Calu3 (cell line): ENCODE data around the gene SLC39A11. TPM values are rescaled to one million over a fixed set of nuclear protein-coding genes. Genes with fewer than 3 reads are reported as not detected.

ENCODE experiments used
- BruUV-seq: library from RNA; stranded (reverse); fragments of 400-500 nt; replicated peaks from 2 replicates; lab custom pipeline; 2021; lab: Mats Ljungman, UMichigan
- CTCF ChIA-PET: fragments of 300-600 bp; sonication (Branson Sonifier 250); formaldehyde crosslinking; loops from one replicate; lab custom pipeline; 2022; ENCODE audit warnings: antibody characterized with exemption; lab: Charles Lee
- DNase-seq: peaks from one replicate; pipeline ENCODE4 v3.0.0; 2022
- H3K27ac Mint-ChIP-seq: one replicate; pipeline ENCODE4 v1.8.0; 2022; ENCODE audit warnings: mixed read lengths; ENCODE audit not compliant: unreplicated experiment
- H3K27me3 Mint-ChIP-seq: one replicate; pipeline ENCODE4 v1.8.0; 2022; ENCODE audit warnings: mixed read lengths; ENCODE audit not compliant: unreplicated experiment
- H3K36me3 Mint-ChIP-seq: one replicate; pipeline ENCODE4 v1.8.0; 2022; ENCODE audit warnings: mild to moderate bottlenecking, moderate library complexity, mixed read lengths; ENCODE audit not compliant: insufficient read depth, unreplicated experiment
- H3K4me1 Mint-ChIP-seq: one replicate; pipeline ENCODE4 v1.8.0; 2022; ENCODE audit warnings: mild to moderate bottlenecking, low read depth, mixed read lengths; ENCODE audit not compliant: unreplicated experiment
- H3K4me3 Mint-ChIP-seq: one replicate; pipeline ENCODE4 v1.8.0; 2022; ENCODE audit warnings: mild to moderate bottlenecking, low read depth, moderate library complexity, mixed read lengths; ENCODE audit not compliant: unreplicated experiment
- H3K9me3 Mint-ChIP-seq: one replicate; pipeline ENCODE4 v1.8.0; 2022; ENCODE audit warnings: low read depth, mixed read lengths; ENCODE audit not compliant: unreplicated experiment
- intact Hi-C: fragments of 100-400 bp; cut with micrococcal nuclease; formaldehyde crosslinking; loops from one replicate; pipeline ENCODE4 v1.10.0; 2022; ENCODE audit not compliant: unreplicated experiment
- total RNA-seq: library from RNA; stranded (reverse); gene quantifications from 2 replicates; pipeline ENCODE4 v1.2.3, GENCODE V29; 2022
- TF ChIP-seq, protein P1 (sequence below): fragments of 200-600 bp; IDR thresholded peaks from one replicate; pipeline ENCODE4 v1.8.0; 2022; ENCODE audit warnings: antibody characterized with exemption; ENCODE audit not compliant: unreplicated experiment

The SLC39A11 gene
- total RNA-seq, 1 experiment from 2014 or later, result 60.3 TPM

DNA sequence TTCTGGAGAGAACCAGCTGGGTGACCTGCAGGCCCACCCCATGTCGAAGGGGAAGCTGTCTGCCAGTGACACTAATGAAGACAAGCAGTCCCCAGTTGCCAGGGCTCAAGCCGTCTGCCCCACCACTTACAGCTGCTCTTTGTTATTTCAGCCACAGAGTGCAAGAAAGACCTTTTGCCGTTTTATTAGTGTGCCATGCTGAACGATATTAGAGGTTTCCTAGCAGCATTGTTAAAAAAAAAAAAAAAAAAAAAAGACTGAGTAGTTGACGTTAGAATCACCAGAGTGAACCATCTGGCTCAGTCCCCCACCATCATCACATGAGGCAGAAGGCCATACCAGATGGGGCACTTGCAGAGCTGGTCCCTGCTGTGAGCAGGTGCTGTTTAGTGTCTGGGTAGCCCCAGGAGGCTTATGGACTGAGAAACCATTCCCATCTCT is 26.5 kb upstream of the SLC39A11 start:
- no peak for DNase-seq
- no peaks in the 10 kb centered on the region for H3K36me3 Mint-ChIP-seq
- no peak overlapping the region for H3K4me3 Mint-ChIP-seq
- no peaks in the 10 kb centered on the region for H3K4me1 Mint-ChIP-seq
- intact Hi-C loops, result no loop called here
- no peak overlapping the region for H3K27ac Mint-ChIP-seq
- TF ChIP-seq, protein P1, sequence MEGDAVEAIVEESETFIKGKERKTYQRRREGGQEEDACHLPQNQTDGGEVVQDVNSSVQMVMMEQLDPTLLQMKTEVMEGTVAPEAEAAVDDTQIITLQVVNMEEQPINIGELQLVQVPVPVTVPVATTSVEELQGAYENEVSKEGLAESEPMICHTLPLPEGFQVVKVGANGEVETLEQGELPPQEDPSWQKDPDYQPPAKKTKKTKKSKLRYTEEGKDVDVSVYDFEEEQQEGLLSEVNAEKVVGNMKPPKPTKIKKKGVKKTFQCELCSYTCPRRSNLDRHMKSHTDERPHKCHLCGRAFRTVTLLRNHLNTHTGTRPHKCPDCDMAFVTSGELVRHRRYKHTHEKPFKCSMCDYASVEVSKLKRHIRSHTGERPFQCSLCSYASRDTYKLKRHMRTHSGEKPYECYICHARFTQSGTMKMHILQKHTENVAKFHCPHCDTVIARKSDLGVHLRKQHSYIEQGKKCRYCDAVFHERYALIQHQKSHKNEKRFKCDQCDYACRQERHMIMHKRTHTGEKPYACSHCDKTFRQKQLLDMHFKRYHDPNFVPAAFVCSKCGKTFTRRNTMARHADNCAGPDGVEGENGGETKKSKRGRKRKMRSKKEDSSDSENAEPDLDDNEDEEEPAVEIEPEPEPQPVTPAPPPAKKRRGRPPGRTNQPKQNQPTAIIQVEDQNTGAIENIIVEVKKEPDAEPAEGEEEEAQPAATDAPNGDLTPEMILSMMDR, result no peak
- no peaks in the 10 kb centered on the region for H3K9me3 Mint-ChIP-seq
- no TSS peak for BruUV-seq
- CTCF ChIA-PET, result no interaction called here
- H3K27me3 Mint-ChIP-seq, result peaks cover 47% of the 10 kb centered on the region

DNA sequence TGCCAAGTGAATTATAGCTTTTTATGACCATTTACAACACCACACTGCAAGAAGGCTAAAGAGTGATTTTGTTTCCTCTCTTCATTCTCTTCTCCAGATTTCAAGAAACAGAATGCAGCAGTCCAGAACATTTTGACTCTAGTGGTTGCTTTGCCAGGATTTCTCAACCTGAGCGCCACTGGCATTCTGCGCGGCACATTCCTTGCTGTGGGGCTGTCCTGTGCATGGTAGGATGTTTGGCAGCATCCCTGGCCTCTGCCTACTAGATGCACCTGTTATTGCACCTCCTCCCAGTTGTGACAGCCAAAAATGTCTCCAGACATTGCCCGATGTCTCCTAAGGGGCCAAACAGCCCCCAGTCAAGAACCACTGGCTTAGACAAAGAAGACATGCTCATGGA is 25.7 kb upstream of the SLC39A11 start:
- CTCF ChIA-PET, result no interaction called here
- Mint-ChIP-seq H3K27ac (no peak overlapping the region), H3K36me3 (no peaks in the 10 kb centered on the region), H3K4me1 (no peaks in the 10 kb centered on the region), H3K9me3 (no peaks in the 10 kb centered on the region), H3K27me3 (peaks cover 47% of the 10 kb centered on the region), H3K4me3 (no peak overlapping the region)
- TF ChIP-seq, protein P1, result no peak
- no peak for DNase-seq
- BruUV-seq, result no TSS peak
- intact Hi-C loops, result no loop called here

DNA sequence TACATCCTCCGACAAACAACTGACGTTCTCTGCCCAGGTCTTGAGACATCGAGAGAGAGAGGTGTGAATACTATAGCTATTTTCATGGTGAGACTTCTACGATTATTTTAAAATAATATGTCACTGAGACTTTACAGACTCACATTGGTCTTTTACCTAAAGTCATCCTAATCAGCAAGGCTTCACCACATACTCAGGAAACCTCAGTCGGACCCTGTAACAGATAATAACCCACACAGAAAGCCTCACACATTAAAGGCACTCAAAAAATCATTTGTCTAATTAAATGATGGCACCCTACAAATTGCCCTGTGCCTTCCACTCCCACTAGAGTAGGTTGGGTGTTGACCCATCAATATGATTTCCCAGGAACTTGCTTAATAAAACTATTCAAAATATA is 19.8 kb upstream of the SLC39A11 start:
- no peak for DNase-seq
- Mint-ChIP-seq H3K36me3 (no peaks in the 10 kb centered on the region), H3K27me3 (peaks cover 29% of the 10 kb centered on the region), H3K27ac (no peak overlapping the region), H3K4me3 (no peak overlapping the region), H3K9me3 (no peaks in the 10 kb centered on the region), H3K4me1 (no peaks in the 10 kb centered on the region)
- CTCF ChIA-PET, result no interaction called here
- no TSS peak for BruUV-seq
- intact Hi-C loops, result no loop called here
- TF ChIP-seq, protein P1, result no peak

DNA sequence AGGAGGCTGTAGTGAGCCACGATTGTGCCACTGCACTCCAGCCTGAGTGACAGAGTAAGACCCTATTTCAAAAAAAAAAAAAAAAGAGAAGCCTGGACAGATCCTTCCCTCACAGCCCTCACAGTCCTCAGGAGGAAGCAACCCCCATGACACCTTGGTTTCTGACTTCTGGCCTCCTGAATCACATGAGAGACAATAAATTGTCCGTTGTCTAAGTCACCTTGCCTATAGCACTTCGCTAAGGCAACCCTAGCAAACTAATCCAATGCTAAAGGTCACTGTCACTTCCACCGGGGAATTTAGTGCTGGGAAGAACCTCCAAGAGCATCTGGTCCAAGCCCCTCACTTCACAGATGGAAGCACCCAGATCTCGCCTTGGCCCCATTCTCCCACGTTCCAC is 18.9 kb upstream of the SLC39A11 start:
- H3K4me1 Mint-ChIP-seq, result no peaks in the 10 kb centered on the region
- H3K36me3 Mint-ChIP-seq, result no peaks in the 10 kb centered on the region
- TF ChIP-seq, protein P1, result no peak
- peaks cover 29% of the 10 kb centered on the region for H3K27me3 Mint-ChIP-seq
- no peak overlapping the region for H3K27ac Mint-ChIP-seq
- CTCF ChIA-PET, result interaction anchor here (0.7 kb wide), 1 partner anchor 432 kb away, joined by 4 read pairs; no protein-coding TSS in a partner anchor
- DNase-seq, result no peak
- H3K9me3 Mint-ChIP-seq, result no peaks in the 10 kb centered on the region
- intact Hi-C loops, result no loop called here
- H3K4me3 Mint-ChIP-seq, result no peak overlapping the region
- no TSS peak for BruUV-seq
